B cell (primary cell): ENCODE results near the gene CDKN2C. TPM values are rescaled to one million over a fixed set of nuclear protein-coding genes. Genes with fewer than 3 reads are reported as not detected.

Experiments used
- ATAC-seq: fragments of 200-7000 bp; cut with Tn5 transposase; one replicate; pipeline ENCODE4 v1.10.0; 2021; ENCODE audit warnings: low read depth, mild to moderate bottlenecking, moderate number of reproducible peaks, moderate library complexity
- CTCF ChIA-PET: fragments of 350-600 bp; sonication (Branson Sonifier 250); formaldehyde crosslinking; loops from one replicate; lab custom pipeline; 2021; ENCODE audit warnings: antibody characterized with exemption, inconsistent platforms; lab: Charles Lee
- POLR2A ChIA-PET: fragments of 350-600 bp; sonication (Branson Sonifier 250); formaldehyde crosslinking; loops from one replicate; lab custom pipeline; 2021; ENCODE audit warnings: antibody characterized with exemption; lab: Charles Lee
- DNase-seq: peaks from one replicate; pipeline ENCODE4 v3.0.0; 2013
- H2AFZ ChIP-seq: 2 replicates; pipeline ENCODE4 v1.6.1; 2012; ENCODE audit warnings: mild to moderate bottlenecking, low read depth, low read length; ENCODE audit not compliant: insufficient read depth, poor library complexity, severe bottlenecking
- H3K27ac ChIP-seq, 2 donors: 1 replicate in 1 of 2; 2 replicates in 1 of 2; pipeline ENCODE4 v1.5.1; 2012 to 2013; ENCODE audit warnings: low read length in 2 of 2, mild to moderate bottlenecking in 2 of 2, moderate library complexity in 1 of 2
- H3K27me3 ChIP-seq, 4 experiments: fragments of 200-600 bp in 1 of 4; sonication (generic) in 1 of 4; replicated peaks in 1 of 4; 1 replicate in 2 of 4; 2 replicates in 2 of 4; pipeline versions ENCODE4 v1.6.1 to v1.7.0; 2013 to 2016; ENCODE audit warnings: low read length in 3 of 4, mild to moderate bottlenecking in 2 of 4, mixed read lengths in 1 of 4, moderate library complexity in 1 of 4; ENCODE audit not compliant: insufficient read depth in 4 of 4, control insufficient read depth in 3 of 4; ENCODE audit errors: control extremely low read depth in 1 of 4
- H3K36me3 ChIP-seq, 2 experiments: replicated peaks in 1 of 2; 1 replicate in 1 of 2; 2 replicates in 1 of 2; pipeline versions ENCODE4 v1.6.1 to v1.7.1; 2013; ENCODE audit warnings: low read length in 1 of 2; ENCODE audit not compliant: insufficient read depth in 2 of 2, control insufficient read depth in 1 of 2; ENCODE audit errors: control extremely low read depth in 1 of 2, extremely low read depth in 1 of 2
- H3K4me1 ChIP-seq, 2 donors: fragments of 200-600 bp in 1 of 2; sonication (generic) in 1 of 2; 1 replicate in 1 of 2; 2 replicates in 1 of 2; pipeline versions ENCODE4 v1.5.1 to v1.6.1; 2013 to 2017; ENCODE audit warnings: low read length in 2 of 2; ENCODE audit not compliant: control insufficient read depth in 2 of 2, insufficient read depth in 2 of 2
- H3K4me2 ChIP-seq: replicated peaks from 2 replicates; pipeline ENCODE3; 2012; ENCODE audit warnings: mild to moderate bottlenecking, low read depth, low read length; ENCODE audit not compliant: poor library complexity, severe bottlenecking
- H3K4me3 ChIP-seq, 5 experiments: fragments of 200-600 bp in 1 of 5; sonication (generic) in 1 of 5; 1 replicate in 3 of 5; 2 replicates in 2 of 5; pipeline versions ENCODE4 v1.5.1 to v1.7.0; 2011 to 2016; ENCODE audit warnings: low read length in 4 of 5, mild to moderate bottlenecking in 4 of 5, low read depth in 2 of 5, control low read depth in 1 of 5, moderate library complexity in 1 of 5; ENCODE audit not compliant: insufficient read depth in 1 of 5; ENCODE audit errors: control extremely low read depth in 1 of 5, extremely low read depth in 1 of 5
- H3K79me2 ChIP-seq: fragments of 200-600 bp; sonication (generic); one replicate; pipeline ENCODE4 v1.6.0; 2016; ENCODE audit warnings: low read length; ENCODE audit not compliant: control insufficient read depth, insufficient read depth
- H3K9ac ChIP-seq: fragments of 200-600 bp; sonication (generic); 2 replicates; pipeline ENCODE4 v1.6.1; 2017; ENCODE audit warnings: mild to moderate bottlenecking, low read length, moderate library complexity
- H3K9me3 ChIP-seq, 3 donors: one replicate each; pipeline versions ENCODE4 v1.6.1 to v1.7.1; 2013; ENCODE audit warnings: low read length in 2 of 3; ENCODE audit not compliant: control insufficient read depth in 2 of 3, insufficient read depth in 1 of 3; ENCODE audit errors: control extremely low read depth in 1 of 3
- H4K20me1 ChIP-seq: 2 replicates; pipeline ENCODE4 v1.6.0; 2012; ENCODE audit warnings: mild to moderate bottlenecking, low read length; ENCODE audit not compliant: insufficient read depth, control insufficient read depth, poor library complexity, severe bottlenecking
- H3K27ac Mint-ChIP-seq: one replicate; pipeline ENCODE4 v1.8.0; 2021; ENCODE audit warnings: mixed read lengths
- H3K27me3 Mint-ChIP-seq: one replicate; pipeline ENCODE4 v1.8.0; 2021; ENCODE audit warnings: mixed read lengths
- H3K4me1 Mint-ChIP-seq: one replicate; pipeline ENCODE4 v1.8.0; 2021; ENCODE audit warnings: mixed read lengths
- H3K4me3 Mint-ChIP-seq: one replicate; pipeline ENCODE4 v1.8.0; 2021; ENCODE audit warnings: mixed read lengths
- H3K9me3 Mint-ChIP-seq: one replicate; pipeline ENCODE4 v1.8.0; 2022; ENCODE audit warnings: mixed read lengths; ENCODE audit not compliant: insufficient read depth
- CTCF ChIP-seq: fragments of 200-600 bp; IDR thresholded peaks from one replicate; pipeline ENCODE4 v1.8.0; 2022; ENCODE audit warnings: antibody characterized with exemption, mild to moderate bottlenecking
- EZH2 ChIP-seq: IDR thresholded peaks from 2 replicates; pipeline ENCODE4 v1.6.1; 2012; ENCODE audit warnings: borderline replicate concordance, low read depth, mild to moderate bottlenecking, moderate library complexity, low read length; ENCODE audit not compliant: insufficient read depth, poor library complexity, severe bottlenecking
- WGBS: methylation state at CpG from one replicate; pipeline ENCODE4 v1.1.5; 2013; ENCODE audit warnings: missing lambda C conversion rate; ENCODE audit not compliant: insufficient coverage; 5-methylcytosine and 5-hydroxymethylcytosine counted together
- intact Hi-C: fragments of 100-400 bp; cut with micrococcal nuclease; formaldehyde crosslinking; loops from one replicate; pipeline ENCODE4 v1.10.0; 2022
- polyA plus RNA-seq: library from polyadenylated mRNA; depleted of rRNA; stranded (reverse); fragments of >200 nt; gene quantifications from 2 replicates; pipeline ENCODE4 v1.2.3, GENCODE V29; 2012
- total RNA-seq, 2 donors: library from RNA; stranded (reverse); fragments of 120-200 nt in 1 of 2; gene quantifications; 1 replicate in 1 of 2; 2 replicates in 1 of 2; pipeline versions ENCODE4 v1.2.3 to v1.2.4, GENCODE V29; 2013 to 2022

CDKN2C gene
- total and polyA plus RNA-seq, 2 donors (not counting 1 experiment from before 2014, with no cell fraction given) = 1.5 to 1.7 TPM

DNA sequence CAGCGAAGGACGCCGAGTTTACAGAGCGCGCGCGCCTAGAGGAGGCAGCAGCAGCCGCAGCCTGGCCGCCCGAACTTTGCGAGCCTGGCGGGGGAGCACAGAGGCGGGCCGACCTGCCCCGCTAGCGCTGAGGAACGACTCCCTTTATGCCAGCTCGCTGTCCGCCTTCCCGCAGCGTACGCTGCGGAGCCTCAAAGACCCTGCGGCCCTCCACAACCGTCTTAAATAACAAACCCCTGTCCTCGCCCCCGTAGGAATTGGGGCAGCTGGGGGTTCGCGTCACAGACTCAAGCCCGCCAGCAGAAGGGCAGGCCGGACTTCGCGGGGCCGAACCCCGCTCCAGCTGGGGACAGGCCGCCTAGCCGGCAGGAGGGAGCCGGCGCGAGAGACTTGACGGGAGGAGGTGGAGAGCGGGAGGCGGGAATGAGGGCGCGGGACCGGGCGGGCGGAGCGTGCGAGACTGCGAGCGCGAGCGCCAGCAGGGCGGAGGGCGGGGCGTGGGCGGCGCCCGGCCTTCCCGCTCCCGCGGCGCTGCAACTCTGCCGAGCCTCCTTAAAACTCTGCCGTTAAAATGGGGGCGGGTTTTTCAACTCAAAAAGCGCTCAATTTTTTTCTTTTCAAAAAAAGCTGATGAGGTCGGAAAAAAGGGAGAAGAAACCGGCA is 1.8 kb upstream of the CDKN2C start:
- Mint-ChIP-seq H3K27ac (peak overlapping the region; percentile 93), H3K9me3 (no peaks in the 10 kb centered on the region), H3K4me1 (peaks cover 24% of the 10 kb centered on the region), H3K4me3 (peak overlapping the region; percentile 97), H3K27me3 (peaks cover 13% of the 10 kb centered on the region)
- H3K4me1 ChIP-seq = peaks cover 20 to 26% of the 10 kb centered on the region in 2 donors
- H4K20me1 ChIP-seq = no peaks in the 10 kb centered on the region
- peak; percentile 89 for DNase-seq
- H3K9me3 ChIP-seq = no peaks in the 10 kb centered on the region
- H3K27ac ChIP-seq = peak overlapping the region; percentile 77 to 83
- TF ChIP-seq CTCF (peak; percentile 62), EZH2 (no peak)
- POLR2A ChIA-PET = interaction anchor here (0.6 to 1.5 kb wide), 3 partner anchors 8 to 146 kb away, joined by 5 to 7 read pairs (median 5); partner anchors contain the start of gene FAF1
- WGBS = under 1% methylated on average over 66 of the region's 70 CpGs
- peak overlapping the region; percentile 97 for H2AFZ ChIP-seq
- H3K27me3 ChIP-seq = peaks cover 0 to 27% (median 11%) of the 10 kb centered on the region in 4 experiments
- peak overlapping the region; percentile 83 for H3K4me2 ChIP-seq
- peak overlapping the region; percentile 73 to 98 (median 87) for H3K4me3 ChIP-seq
- no peaks in the 10 kb centered on the region for H3K36me3 ChIP-seq
- H3K79me2 ChIP-seq = no peaks in the 10 kb centered on the region
- H3K9ac ChIP-seq = peak overlapping the region; percentile 80
- intact Hi-C loops = loop anchor here (1.0 to 10.0 kb wide), 7 partner anchors 8 to 1399 kb away; partner anchors contain the start of genes CC2D1B, EPS15, FAF1 and RNF11
- CTCF ChIA-PET = interaction anchor here (1.0 to 3.9 kb wide), 8 partner anchors 7 to 221 kb away, joined by 3 to 18 read pairs (median 10); partner anchors contain the start of gene FAF1
- ATAC-seq = peak; percentile 81
